GM11168 (cell line): Measurements from ENCODE around the gene C10orf62.
"Not testable (repeated sequence)": the region's sequence is repeated elsewhere in the genome, so short reads cannot be mapped to it uniquely, and the experiment has no call there.

Experiments
- in situ Hi-C: fragments of 300-500 bp; cut with MboI; formaldehyde crosslinking; loops from one replicate; pipeline ENCODE4 v1.12.0; 2022; ENCODE audit warnings: low sequenced_read_pairs; ENCODE audit not compliant: unreplicated experiment

The C10orf62 gene

GRCh38 chr10:97618285-97618684, 28.8 kb downstream of the C10orf62 start:
- in situ Hi-C loops = no loop called here

- in situ Hi-C loops = no loop called here
Measured at GRCh38 chr10:97618733-97619132, 29.2 kb downstream of the C10orf62 start.

GRCh38 chr10:97623277-97623676, 33.8 kb downstream of the C10orf62 start:
- in situ Hi-C loops = no loop called here

GRCh38 chr10:97627731-97628130, 38.2 kb downstream of the C10orf62 start:
- in situ Hi-C loops = no loop called here

GRCh38 chr10:97628228-97628627, 38.7 kb downstream of the C10orf62 start:
- in situ Hi-C loops = no loop called here

GRCh38 chr10:97629289-97629688, 39.8 kb downstream of the C10orf62 start:
- in situ Hi-C loops = no loop called here

GRCh38 chr10:97631098-97631497, 41.6 kb downstream of the C10orf62 start:
- in situ Hi-C loops = no loop called here

- in situ Hi-C loops = no loop called here
Measured at GRCh38 chr10:97632949-97633884, 43.7 kb downstream of the C10orf62 start, which contains the start of gene MORN4. TSS of gene MORN4 (minus strand) at chr10:97633500. CDS start at chr10:97619653, 13,847 bp downstream.

- in situ Hi-C loops = no loop called here
Measured at GRCh38 chr10:97633921-97634320, 44.4 kb downstream of the C10orf62 start.

- in situ Hi-C loops = no loop called here
Measured at GRCh38 chr10:97635577-97635976, 46.1 kb downstream of the C10orf62 start.

- in situ Hi-C loops = not testable (repeated sequence)
Measured at GRCh38 chr10:97639090-97639489, 49.6 kb downstream of the C10orf62 start.

- in situ Hi-C loops = no loop called here
Measured at GRCh38 chr10:97640174-97640867, 50.8 kb downstream of the C10orf62 start, which contains the start of gene PI4K2A. TSS of gene PI4K2A (plus strand) at chr10:97640671. CDS start at chr10:97640743, 72 bp downstream.
